Stimulated activated CD4-positive, alpha-beta T cell treated with anti-CD3 and anti-CD28 coated beads, Interleukin-15, amount 100 ng/mL, for 1 hour (primary cell): ENCODE measurements around the gene SBNO2.

Experiments
- DNase-seq, 2 donors: peaks; one replicate each; pipeline ENCODE4 v3.0.0-alpha.2; 2020; ENCODE audit warnings: low read depth in 1 of 2, low spot score in 1 of 2

SBNO2 gene

GRCh38 chr19:1106841-1107660, 67.0 kb downstream of the SBNO2 start:
- DNase-seq = no peak

GRCh38 chr19:1105873-1106840, 67.9 kb downstream of the SBNO2 start:
- no peak for DNase-seq

- no peak for DNase-seq
Measured at GRCh38 chr19:1105008-1105872, 68.8 kb downstream of the SBNO2 start.

GRCh38 chr19:1104311-1105007, 69.6 kb downstream of the SBNO2 start:
- peak in 1 of 2 donors; percentile 66 for DNase-seq

GRCh38 chr19:1103708-1104310, 70.3 kb downstream of the SBNO2 start, which contains the start of gene GPX4:
Gene GPX4 (plus strand): TSS chr19:1103994. CDS start chr19:1104044, 50 bp downstream.
- DNase-seq = peak; percentile 97

GRCh38 chr19:1103132-1103707, 70.8 kb downstream of the SBNO2 start:
- no peak for DNase-seq

- peak in 1 of 2 donors; percentile 50 for DNase-seq
Measured at GRCh38 chr19:1102407-1103131, 71.5 kb downstream of the SBNO2 start.

GRCh38 chr19:1101337-1101698, 72.8 kb downstream of the SBNO2 start:
- DNase-seq = no peak

GRCh38 chr19:1098177-1099051, 75.7 kb downstream of the SBNO2 start:
- no peak for DNase-seq

- DNase-seq = no peak
Measured at GRCh38 chr19:1097810-1098176, 76.3 kb downstream of the SBNO2 start.

- peak; percentile 99 for DNase-seq
Measured at GRCh38 chr19:1094978-1095701, 78.9 kb downstream of the SBNO2 start, which contains the start of gene POLR2E. Gene POLR2E (minus strand): TSS chr19:1095375. CDS start chr19:1095315, 60 bp downstream.

GRCh38 chr19:1094655-1094977, 79.5 kb downstream of the SBNO2 start:
- DNase-seq = no peak

- no peak for DNase-seq
Measured at GRCh38 chr19:1093811-1094553, 80.1 kb downstream of the SBNO2 start.

GRCh38 chr19:1093330-1093729, 80.7 kb downstream of the SBNO2 start:
- no peak for DNase-seq

- DNase-seq = no peak
Measured at GRCh38 chr19:1091544-1092175, 82.4 kb downstream of the SBNO2 start.
